ENCODE results near the gene ITPRID1. TPM values are rescaled to one million over a fixed set of nuclear protein-coding genes. Genes with fewer than 3 reads are reported as not detected.

ITPRID1 gene
- total and polyA plus RNA-seq, 2 of the 8 experiments (the other 6 are each of a cell fraction or from before 2014, with no cell fraction given), result 0.09 to 0.47 TPM

DNA sequence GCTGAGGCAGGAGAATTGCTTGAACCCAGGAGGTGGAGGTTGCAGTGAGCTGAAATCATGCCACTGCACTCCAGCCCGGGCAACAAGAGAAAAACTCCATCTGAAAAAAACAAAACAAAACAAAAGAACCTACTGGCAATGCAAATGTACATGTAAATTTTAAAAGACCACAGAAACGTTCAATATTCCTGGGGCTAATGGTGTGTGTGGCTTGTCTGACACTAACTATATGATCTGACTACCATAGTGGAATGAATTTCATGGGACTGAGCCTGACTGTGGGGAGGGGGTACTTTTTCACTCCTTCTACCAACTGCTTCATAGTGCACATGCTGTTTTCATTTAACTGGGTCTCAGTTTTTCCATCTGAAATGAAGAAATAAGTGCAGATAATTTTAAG, 69.6 kb downstream of the ITPRID1 start (continued):
- TF ChIP-seq, protein P1, sequence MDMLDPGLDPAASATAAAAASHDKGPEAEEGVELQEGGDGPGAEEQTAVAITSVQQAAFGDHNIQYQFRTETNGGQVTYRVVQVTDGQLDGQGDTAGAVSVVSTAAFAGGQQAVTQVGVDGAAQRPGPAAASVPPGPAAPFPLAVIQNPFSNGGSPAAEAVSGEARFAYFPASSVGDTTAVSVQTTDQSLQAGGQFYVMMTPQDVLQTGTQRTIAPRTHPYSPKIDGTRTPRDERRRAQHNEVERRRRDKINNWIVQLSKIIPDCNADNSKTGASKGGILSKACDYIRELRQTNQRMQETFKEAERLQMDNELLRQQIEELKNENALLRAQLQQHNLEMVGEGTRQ (IDR thresholded peaks at IDR 0.05; ENCODE audit: low read length), result no peak
- TF ChIP-seq SP2 (IDR thresholded peaks at IDR 0.05; ENCODE audit: low read length) (no peak), BACH1 (IDR thresholded peaks at IDR 0.05; ENCODE audit: low read length) (no peak)
